Activated B cell treated with CpG ODN at 0.5 μM for 24 hours (primary cell): ENCODE measurements around the gene DRC3. TPM values are rescaled to one million over a fixed set of nuclear protein-coding genes. Genes with fewer than 3 reads are reported as not detected.

Source experiments
- ATAC-seq: fragments of 200-7000 bp; cut with Tn5 transposase; one replicate; pipeline ENCODE4 v1.10.0; 2021; ENCODE audit warnings: low read depth, mild to moderate bottlenecking, moderate library complexity
- CTCF ChIA-PET: fragments of 350-600 bp; sonication (Branson Sonifier 250); formaldehyde crosslinking; loops from one replicate; lab custom pipeline; 2021; ENCODE audit warnings: antibody characterized with exemption; lab: Charles Lee
- POLR2A ChIA-PET: fragments of 350-600 bp; sonication (Branson Sonifier 250); formaldehyde crosslinking; loops from one replicate; lab custom pipeline; 2021; ENCODE audit warnings: antibody characterized with exemption; lab: Charles Lee
- DNase-seq: peaks from one replicate; pipeline ENCODE4 v3.0.0; 2022
- H3K27ac Mint-ChIP-seq: one replicate; pipeline ENCODE4 v1.8.0; 2020; ENCODE audit warnings: mixed read lengths
- H3K27me3 Mint-ChIP-seq: one replicate; pipeline ENCODE4 v1.8.0; 2021; ENCODE audit warnings: mixed read lengths
- H3K36me3 Mint-ChIP-seq: one replicate; pipeline ENCODE4 v1.8.0; 2021; ENCODE audit warnings: low read depth, mixed read lengths
- H3K4me1 Mint-ChIP-seq: one replicate; pipeline ENCODE4 v1.8.0; 2021; ENCODE audit warnings: mixed read lengths
- H3K4me3 Mint-ChIP-seq: one replicate; pipeline ENCODE4 v1.8.0; 2020; ENCODE audit warnings: mild to moderate bottlenecking, mixed read lengths
- H3K9me3 Mint-ChIP-seq: one replicate; pipeline ENCODE4 v1.8.0; 2020; ENCODE audit warnings: mixed read lengths
- CTCF ChIP-seq: fragments of 200-600 bp; IDR thresholded peaks from one replicate; pipeline ENCODE4 v1.8.0; 2022; ENCODE audit warnings: antibody characterized with exemption, mild to moderate bottlenecking
- intact Hi-C: fragments of 100-400 bp; cut with micrococcal nuclease; formaldehyde crosslinking; loops from one replicate; pipeline ENCODE4 v1.15.1; 2024
- total RNA-seq: library from RNA; stranded (reverse); gene quantifications from 2 replicates; pipeline ENCODE4 v1.2.3, GENCODE V29; 2022

Gene DRC3
- total RNA-seq, 1 donor from 2014 or later, result not detected

- intact Hi-C loops, result no loop called here
- Mint-ChIP-seq H3K27me3 (no peaks in the 10 kb centered on the region), H3K9me3 (no peaks in the 10 kb centered on the region), H3K27ac (no peak overlapping the region), H3K4me1 (no peaks in the 10 kb centered on the region), H3K4me3 (no peak overlapping the region), H3K36me3 (peaks cover 68% of the 10 kb centered on the region)
- no peak for ATAC-seq
- DNase-seq, result no peak
- ChIA-PET CTCF (no interaction called here), POLR2A (no interaction called here)
- TF ChIP-seq CTCF, result no peak
Measured at GRCh38 chr17:18017958-18018357, 45.3 kb downstream of the DRC3 start.

- no peak for ATAC-seq
- ChIA-PET CTCF (no interaction called here), POLR2A (no interaction called here)
- intact Hi-C loops, result no loop called here
- H3K27me3 Mint-ChIP-seq, result no peaks in the 10 kb centered on the region
- H3K36me3 Mint-ChIP-seq, result peaks cover 65% of the 10 kb centered on the region
- H3K27ac Mint-ChIP-seq, result no peak overlapping the region
- no peak overlapping the region for H3K4me3 Mint-ChIP-seq
- no peak for TF ChIP-seq CTCF
- DNase-seq, result no peak
- H3K4me1 Mint-ChIP-seq, result no peaks in the 10 kb centered on the region
- no peaks in the 10 kb centered on the region for H3K9me3 Mint-ChIP-seq
Measured at GRCh38 chr17:18018411-18018921, 45.8 kb downstream of the DRC3 start.

- no peak for DNase-seq
- Mint-ChIP-seq H3K4me1 (no peaks in the 10 kb centered on the region), H3K4me3 (no peak overlapping the region), H3K27ac (no peak overlapping the region), H3K36me3 (peaks cover 69% of the 10 kb centered on the region), H3K9me3 (no peaks in the 10 kb centered on the region), H3K27me3 (no peaks in the 10 kb centered on the region)
- TF ChIP-seq CTCF, result no peak
- ATAC-seq, result no peak
- ChIA-PET CTCF (no interaction called here), POLR2A (no interaction called here)
- intact Hi-C loops, result no loop called here
Measured at GRCh38 chr17:18019838-18020154, 47.1 kb downstream of the DRC3 start.

GRCh38 chr17:18020971-18021370 is 48.3 kb downstream of the DRC3 start:
- CTCF ChIA-PET, result no interaction called here
- peaks cover 3% of the 10 kb centered on the region for H3K4me1 Mint-ChIP-seq
- TF ChIP-seq CTCF, result no peak
- ATAC-seq (no peak), DNase-seq (no peak)
- intact Hi-C loops, result no loop called here
- peaks cover 65% of the 10 kb centered on the region for H3K36me3 Mint-ChIP-seq
- H3K4me3 Mint-ChIP-seq, result no peak overlapping the region
- H3K27ac Mint-ChIP-seq, result no peak overlapping the region
- POLR2A ChIA-PET, result interaction anchor here (0.7 kb wide), 1 partner anchor 172 kb away, joined by 3 read pairs; no protein-coding TSS in a partner anchor
- H3K9me3 Mint-ChIP-seq, result no peaks in the 10 kb centered on the region
- H3K27me3 Mint-ChIP-seq, result no peaks in the 10 kb centered on the region

- peaks cover 61% of the 10 kb centered on the region for H3K36me3 Mint-ChIP-seq
- no peak for DNase-seq
- POLR2A ChIA-PET, result no interaction called here
- no peak for TF ChIP-seq CTCF
- peaks cover 3% of the 10 kb centered on the region for H3K4me1 Mint-ChIP-seq
- CTCF ChIA-PET, result interaction anchor here (1.7 kb wide), 1 partner anchor 12 kb away, joined by 7 read pairs; no protein-coding TSS in a partner anchor
- no peaks in the 10 kb centered on the region for H3K9me3 Mint-ChIP-seq
- ATAC-seq, result no peak
- no peak overlapping the region for H3K4me3 Mint-ChIP-seq
- H3K27ac Mint-ChIP-seq, result no peak overlapping the region
- no peaks in the 10 kb centered on the region for H3K27me3 Mint-ChIP-seq
- intact Hi-C loops, result no loop called here
Measured at GRCh38 chr17:18021372-18021771, 48.7 kb downstream of the DRC3 start.
